ENCODE measurements around the gene PRKCZ. TPM values are rescaled to one million over a fixed set of nuclear protein-coding genes. Genes with fewer than 3 reads are reported as not detected.
A peak's percentile ranks its signal among the peaks of the same experiment; 100 is the strongest.

Gene PRKCZ
- total RNA-seq, 1 donor from 2014 or later = 120 TPM

- H3K4me3 Mint-ChIP-seq (ENCODE audit: unreplicated experiment) = no peak overlapping the region
- no peaks in the 10 kb centered on the region for H3K36me3 Mint-ChIP-seq (ENCODE audit: unreplicated experiment)
- peaks cover 9% of the 10 kb centered on the region for H3K9me3 Mint-ChIP-seq (ENCODE audit: unreplicated experiment)
- peaks cover 6% of the 10 kb centered on the region for H3K27me3 Mint-ChIP-seq (ENCODE audit: unreplicated experiment)
- peak; percentile 73 for DNase-seq
- H3K27ac Mint-ChIP-seq (ENCODE audit: unreplicated experiment) = peak overlapping the region; percentile 62
- TF ChIP-seq, protein P1, sequence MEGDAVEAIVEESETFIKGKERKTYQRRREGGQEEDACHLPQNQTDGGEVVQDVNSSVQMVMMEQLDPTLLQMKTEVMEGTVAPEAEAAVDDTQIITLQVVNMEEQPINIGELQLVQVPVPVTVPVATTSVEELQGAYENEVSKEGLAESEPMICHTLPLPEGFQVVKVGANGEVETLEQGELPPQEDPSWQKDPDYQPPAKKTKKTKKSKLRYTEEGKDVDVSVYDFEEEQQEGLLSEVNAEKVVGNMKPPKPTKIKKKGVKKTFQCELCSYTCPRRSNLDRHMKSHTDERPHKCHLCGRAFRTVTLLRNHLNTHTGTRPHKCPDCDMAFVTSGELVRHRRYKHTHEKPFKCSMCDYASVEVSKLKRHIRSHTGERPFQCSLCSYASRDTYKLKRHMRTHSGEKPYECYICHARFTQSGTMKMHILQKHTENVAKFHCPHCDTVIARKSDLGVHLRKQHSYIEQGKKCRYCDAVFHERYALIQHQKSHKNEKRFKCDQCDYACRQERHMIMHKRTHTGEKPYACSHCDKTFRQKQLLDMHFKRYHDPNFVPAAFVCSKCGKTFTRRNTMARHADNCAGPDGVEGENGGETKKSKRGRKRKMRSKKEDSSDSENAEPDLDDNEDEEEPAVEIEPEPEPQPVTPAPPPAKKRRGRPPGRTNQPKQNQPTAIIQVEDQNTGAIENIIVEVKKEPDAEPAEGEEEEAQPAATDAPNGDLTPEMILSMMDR (IDR thresholded peaks at IDR 0.05; ENCODE audit: partially characterized antibody, unreplicated experiment) = no peak
- H3K4me1 Mint-ChIP-seq (ENCODE audit: low read depth, unreplicated experiment) = peaks cover 10% of the 10 kb centered on the region
These were observed 145.6 kb downstream of the PRKCZ start for GRCh38 chr1:2195785-2196184.

DNA sequence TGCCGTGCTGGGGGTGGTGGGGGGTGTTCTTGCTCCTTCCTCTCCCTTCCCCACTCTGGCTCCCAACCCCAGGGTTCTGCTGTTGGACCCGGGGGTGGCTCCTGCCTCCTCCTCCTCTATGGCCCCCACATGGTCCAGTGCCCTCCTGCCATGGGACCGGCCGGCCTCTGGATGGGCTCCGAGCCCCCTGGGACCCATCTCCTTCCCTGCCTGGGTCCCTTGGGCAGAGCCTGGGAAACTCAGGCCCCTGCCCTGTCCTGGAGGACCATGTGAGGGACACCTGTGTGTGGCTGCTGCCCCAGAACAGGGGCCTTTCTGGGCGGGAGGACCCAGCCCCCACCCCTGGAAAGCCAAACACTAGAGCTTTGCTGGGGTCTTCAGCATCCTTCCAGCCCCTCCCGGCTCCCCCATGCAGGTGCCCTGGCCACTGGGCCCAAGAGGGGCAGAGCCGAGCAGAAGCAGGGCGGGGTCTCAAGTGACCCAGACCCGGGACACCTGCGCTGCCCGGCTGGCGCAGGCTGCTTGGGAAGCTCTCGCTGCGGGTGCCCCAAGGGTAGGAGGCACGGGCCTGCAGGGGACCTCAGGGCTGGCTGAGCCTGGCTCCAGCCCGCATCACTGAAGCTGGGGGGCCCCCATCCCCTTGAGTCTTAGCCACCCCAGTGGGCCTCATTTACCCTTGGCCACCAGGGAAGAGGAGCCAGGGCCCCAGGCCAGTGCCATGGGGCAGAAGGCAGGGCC lies 146.9 kb downstream of the PRKCZ start:
- H3K27me3 Mint-ChIP-seq (ENCODE audit: unreplicated experiment) = peaks cover 3% of the 10 kb centered on the region
- peaks cover 8% of the 10 kb centered on the region for H3K4me1 Mint-ChIP-seq (ENCODE audit: low read depth, unreplicated experiment)
- H3K27ac Mint-ChIP-seq (ENCODE audit: unreplicated experiment) = no peak overlapping the region
- no peak overlapping the region for H3K4me3 Mint-ChIP-seq (ENCODE audit: unreplicated experiment)
- DNase-seq = no peak
- H3K36me3 Mint-ChIP-seq (ENCODE audit: unreplicated experiment) = no peaks in the 10 kb centered on the region
- H3K9me3 Mint-ChIP-seq (ENCODE audit: unreplicated experiment) = peaks cover 4% of the 10 kb centered on the region
- TF ChIP-seq, protein P1 (IDR thresholded peaks at IDR 0.05; ENCODE audit: partially characterized antibody, unreplicated experiment) = no peak

DNA sequence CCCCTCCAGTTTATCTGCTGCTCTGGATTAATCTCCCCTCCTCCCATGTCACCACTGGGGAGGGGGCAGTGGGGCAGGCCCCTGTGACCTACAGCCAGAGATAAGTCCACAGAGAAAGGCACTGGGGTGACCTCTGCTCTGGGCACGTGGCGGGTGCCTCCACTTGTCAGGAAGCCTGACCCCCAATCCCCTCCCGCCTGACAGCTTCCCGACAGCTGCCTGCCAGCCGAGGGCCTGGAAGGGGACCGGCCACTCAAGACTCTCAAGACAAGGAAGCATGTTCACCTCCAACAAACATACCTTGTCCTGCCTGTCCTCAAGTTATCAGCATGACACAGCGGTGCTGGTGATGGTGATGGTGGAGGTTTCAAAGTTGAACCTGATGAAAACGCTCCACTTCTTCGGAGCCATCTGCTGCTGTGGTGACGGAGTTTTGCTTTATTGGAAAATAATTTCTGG lies 147.5 kb downstream of the PRKCZ start:
- H3K27ac Mint-ChIP-seq (ENCODE audit: unreplicated experiment) = no peak overlapping the region
- TF ChIP-seq, protein P1 (IDR thresholded peaks at IDR 0.05; ENCODE audit: partially characterized antibody, unreplicated experiment) = no peak
- H3K4me3 Mint-ChIP-seq (ENCODE audit: unreplicated experiment) = no peak overlapping the region
- H3K9me3 Mint-ChIP-seq (ENCODE audit: unreplicated experiment) = peaks cover 6% of the 10 kb centered on the region
- no peaks in the 10 kb centered on the region for H3K36me3 Mint-ChIP-seq (ENCODE audit: unreplicated experiment)
- DNase-seq = no peak
- H3K4me1 Mint-ChIP-seq (ENCODE audit: low read depth, unreplicated experiment) = peaks cover 8% of the 10 kb centered on the region
- H3K27me3 Mint-ChIP-seq (ENCODE audit: unreplicated experiment) = peaks cover 3% of the 10 kb centered on the region

GRCh38 chr1:2198571-2198970 lies 148.4 kb downstream of the PRKCZ start:
- peaks cover 8% of the 10 kb centered on the region for H3K4me1 Mint-ChIP-seq (ENCODE audit: low read depth, unreplicated experiment)
- no peak for DNase-seq
- no peak overlapping the region for H3K27ac Mint-ChIP-seq (ENCODE audit: unreplicated experiment)
- H3K4me3 Mint-ChIP-seq (ENCODE audit: unreplicated experiment) = no peak overlapping the region
- no peaks in the 10 kb centered on the region for H3K36me3 Mint-ChIP-seq (ENCODE audit: unreplicated experiment)
- H3K27me3 Mint-ChIP-seq (ENCODE audit: unreplicated experiment) = peaks cover 3% of the 10 kb centered on the region
- TF ChIP-seq, protein P1 (IDR thresholded peaks at IDR 0.05; ENCODE audit: partially characterized antibody, unreplicated experiment) = no peak
- peaks cover 7% of the 10 kb centered on the region for H3K9me3 Mint-ChIP-seq (ENCODE audit: unreplicated experiment)

DNA sequence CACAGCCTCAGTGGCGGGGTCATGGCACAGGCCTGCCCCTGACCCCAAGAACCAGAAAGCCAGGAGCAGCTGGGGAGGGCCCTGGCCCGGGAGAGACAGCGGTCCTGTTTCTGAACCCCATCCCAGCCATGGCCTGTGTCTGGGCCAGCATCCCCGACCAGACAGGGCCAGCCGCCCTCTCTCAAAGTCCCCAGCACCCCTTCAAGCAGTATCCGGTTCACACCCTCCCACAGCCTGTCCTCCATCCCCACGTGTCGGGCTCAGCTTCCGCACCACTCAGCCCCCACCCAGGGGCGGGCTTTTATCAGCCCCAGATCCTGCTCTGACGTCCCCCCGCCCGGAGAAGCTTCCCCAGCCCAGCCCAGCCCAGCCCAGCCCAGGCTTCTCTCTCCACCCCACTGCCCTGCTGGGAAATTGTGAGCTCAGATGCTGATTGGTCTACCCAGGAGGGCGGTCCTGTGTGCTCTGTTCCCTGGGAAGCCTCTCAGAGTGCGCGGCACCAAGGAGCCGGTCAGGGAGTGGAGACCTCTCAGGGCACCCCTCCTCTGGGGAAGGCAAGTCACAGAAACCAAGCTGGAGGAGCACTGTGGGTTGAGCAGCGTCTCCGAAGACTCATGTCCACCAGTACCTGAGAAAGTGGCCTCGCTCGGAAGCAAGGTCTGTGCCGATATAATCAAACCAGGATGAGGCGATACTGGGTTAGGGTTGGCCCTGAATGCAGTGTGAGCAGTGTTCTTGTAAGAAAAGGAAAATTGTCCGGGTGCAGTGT lies 149.0 kb downstream of the PRKCZ start:
- Mint-ChIP-seq H3K27ac (ENCODE audit: unreplicated experiment) (no peak overlapping the region), H3K27me3 (ENCODE audit: unreplicated experiment) (peaks cover 3% of the 10 kb centered on the region), H3K4me3 (ENCODE audit: unreplicated experiment) (peak overlapping the region; percentile 63), H3K9me3 (ENCODE audit: unreplicated experiment) (peaks cover 7% of the 10 kb centered on the region), H3K4me1 (ENCODE audit: low read depth, unreplicated experiment) (peaks cover 8% of the 10 kb centered on the region), H3K36me3 (ENCODE audit: unreplicated experiment) (no peaks in the 10 kb centered on the region)
- TF ChIP-seq, protein P1 (IDR thresholded peaks at IDR 0.05; ENCODE audit: partially characterized antibody, unreplicated experiment) = no peak
- DNase-seq = no peak

Data from glutamatergic neuron (in vitro differentiated cells).